Spleen (tissue), 11 donors: ENCODE data around the gene TMEM184A. TPM values are rescaled to one million over a fixed set of nuclear protein-coding genes. Genes with fewer than 3 reads are reported as not detected.

ENCODE experiments used
- DNase-seq: peaks from one replicate; pipeline ENCODE4 v3.0.0-alpha.2; 2020
- H3K27ac ChIP-seq, 8 donors: fragments of 200-600 bp; sonication (generic) in 7 of 8; 1 replicate in 4 of 8; 2 replicates in 4 of 8; pipeline versions ENCODE4 v1.5.0 to v1.8.0; 2016 to 2021; ENCODE audit warnings: inconsistent platforms in 4 of 8, mild to moderate bottlenecking in 4 of 8, moderate library complexity in 1 of 8
- H3K27me3 ChIP-seq, 7 donors: fragments of 200-600 bp; sonication (generic) in 6 of 7; replicated peaks in 1 of 7; 1 replicate in 4 of 7; 2 replicates in 3 of 7; pipeline versions ENCODE4 v1.5.0 to v1.8.0; 2016 to 2021; ENCODE audit warnings: inconsistent platforms in 3 of 7, mild to moderate bottlenecking in 1 of 7
- H3K36me3 ChIP-seq, 6 donors: fragments of 200-600 bp; sonication (generic) in 5 of 6; 1 replicate in 4 of 6; 2 replicates in 2 of 6; pipeline versions ENCODE4 v1.5.0 to v1.8.0; 2016 to 2021; ENCODE audit warnings: inconsistent platforms in 2 of 6
- H3K4me1 ChIP-seq, 6 donors: fragments of 200-600 bp; sonication (generic) in 5 of 6; 1 replicate in 3 of 6; 2 replicates in 3 of 6; pipeline versions ENCODE4 v1.5.0 to v1.8.0; 2016 to 2021; ENCODE audit warnings: inconsistent platforms in 3 of 6
- H3K4me3 ChIP-seq, 8 donors: fragments of 200-600 bp; sonication (generic) in 7 of 8; 1 replicate in 4 of 8; 2 replicates in 4 of 8; pipeline versions ENCODE4 v1.5.0 to v1.8.0; 2016 to 2021; ENCODE audit warnings: inconsistent platforms in 4 of 8, mild to moderate bottlenecking in 4 of 8, moderate library complexity in 2 of 8
- H3K9me3 ChIP-seq, 8 donors: fragments of 200-600 bp; sonication (generic) in 7 of 8; 1 replicate in 4 of 8; 2 replicates in 4 of 8; pipeline versions ENCODE4 v1.5.0 to v1.8.0; 2016 to 2021; ENCODE audit warnings: inconsistent platforms in 4 of 8
- CTCF ChIP-seq, 11 experiments: fragments of 200-600 bp in 7 of 11; fragments of 450-650 bp in 4 of 11; sonication (generic) in 4 of 11; IDR thresholded peaks in 8 of 11; conservative IDR thresholded peaks in 3 of 11; 1 replicate in 7 of 11; 2 replicates in 4 of 11; pipeline versions ENCODE4 v1.4.0 to v1.8.0; 2016 to 2021; ENCODE audit warnings: antibody characterized with exemption in 11 of 11, inconsistent platforms in 4 of 11, mild to moderate bottlenecking in 1 of 11
- POLR2A ChIP-seq, 3 donors: fragments of 450-650 bp; IDR thresholded peaks; one replicate each; pipeline ENCODE4 v1.5.1; 2017; ENCODE audit warnings: antibody characterized with exemption in 3 of 3, mild to moderate bottlenecking in 1 of 3
- POLR2AphosphoS5 ChIP-seq, 3 donors: sonication (generic); formaldehyde crosslinking; IDR thresholded peaks; one replicate each; pipeline ENCODE4 v1.5.1; 2017; ENCODE audit warnings: antibody characterized with exemption in 3 of 3
- WGBS, 5 donors: extraction: QIAGEN DNeasy Blood & Tissue Kit in 3 of 5; methylation state at CpG; one replicate each; pipeline versions ENCODE4 v1.1.5 to v1.1.7; 2013 to 2018; 5-methylcytosine and 5-hydroxymethylcytosine counted together
- intact Hi-C: fragments of 100-400 bp; cut with DNase I; formaldehyde crosslinking; loops from one replicate; pipeline ENCODE4 v1.15.0; 2023; ENCODE audit warnings: low total_unique reads
- polyA plus RNA-seq, 3 donors: library from polyadenylated mRNA; stranded (reverse); fragments of 200-250 nt; gene quantifications; one replicate each; pipeline ENCODE4 v1.2.1, GENCODE V29; 2013
- total RNA-seq, 7 donors: library from RNA; depleted of rRNA in 3 of 7; stranded (reverse); fragments of >200 nt in 3 of 7; fragmentation: NEBNext Ultra II Directional in 4 of 7; extraction: Animal tissue kit (Norgen Biotek cat#: 25700) in 4 of 7; gene quantifications; one replicate each; pipeline versions ENCODE4 v1.1.0 to v1.2.1, GENCODE V29; 2016 to 2021
- donor health status: healthy with polysubstance abuse.
- donor health status: DM: no; HTN: no; CAD: no; lungs with moderate emphysema.
- donor health status: DM: no; HTN: no; CAD: no.
- donor health status: Bipolar disorder and iron deficiency.
- donor health status: healthy.
- donor health status: DM: no; HTN: no; CAD: no.
- donor health status: DM: yes; HTN: yes; CAD: no.

The TMEM184A gene
- total and polyA plus RNA-seq, 10 donors, result 0.09 to 0.39 (median 0.21) TPM; not detected in 4

GRCh38 chr7:1495564-1496242 is 60.3 kb downstream of the TMEM184A start:
- no peak overlapping the region for H3K4me3 ChIP-seq
- intact Hi-C loops, result no loop called here
- no peaks in the 10 kb centered on the region for H3K27me3 ChIP-seq
- no peak for DNase-seq
- H3K4me1 ChIP-seq, result peaks cover 0 to 8% (median 0%) of the 10 kb centered on the region in 6 donors
- H3K36me3 ChIP-seq, result peaks cover 0 to 100% (median 95%) of the 10 kb centered on the region in 6 donors
- H3K9me3 ChIP-seq, result no peaks in the 10 kb centered on the region
- 93 to 95% (median 94%) methylated on average over 18 to 34 of the region's 34 CpGs for WGBS, 5 donors
- TF ChIP-seq POLR2AphosphoS5 (IDR thresholded peaks at IDR 0.05) (peak in 1 of 3 donors; percentile 36), CTCF (IDR thresholded peaks at IDR 0.05 in 8 of 11, conservative IDR thresholded peaks at IDR 0.05 in 3 of 11) (no peak), POLR2A (IDR thresholded peaks at IDR 0.05) (no peak)
- no peak overlapping the region for H3K27ac ChIP-seq

- intact Hi-C loops, result no loop called here
- H3K4me3 ChIP-seq, result no peak overlapping the region
- H3K27me3 ChIP-seq, result no peaks in the 10 kb centered on the region
- TF ChIP-seq POLR2A (IDR thresholded peaks at IDR 0.05) (no peak), CTCF (IDR thresholded peaks at IDR 0.05 in 8 of 11, conservative IDR thresholded peaks at IDR 0.05 in 3 of 11) (no peak), POLR2AphosphoS5 (IDR thresholded peaks at IDR 0.05) (peak in 1 of 3 donors; percentile 2)
- H3K27ac ChIP-seq, result no peak overlapping the region
- WGBS, 5 donors, result 96 to 99% (median 96%) methylated on average over 10 to 27 of the region's 27 CpGs
- peaks cover 0 to 100% (median 95%) of the 10 kb centered on the region in 6 donors for H3K36me3 ChIP-seq
- no peaks in the 10 kb centered on the region for H3K9me3 ChIP-seq
- DNase-seq, result no peak
- peaks cover 0 to 1% (median 0%) of the 10 kb centered on the region in 6 donors for H3K4me1 ChIP-seq
Observed at GRCh38 chr7:1494866-1495563, 61.0 kb downstream of the TMEM184A start.

- H3K36me3 ChIP-seq, result peaks cover 0 to 100% (median 95%) of the 10 kb centered on the region in 6 donors
- DNase-seq, result no peak
- H3K27ac ChIP-seq, result no peak overlapping the region
- H3K4me1 ChIP-seq, result no peaks in the 10 kb centered on the region
- H3K27me3 ChIP-seq, result no peaks in the 10 kb centered on the region
- H3K4me3 ChIP-seq, result no peak overlapping the region
- TF ChIP-seq POLR2AphosphoS5 (IDR thresholded peaks at IDR 0.05) (peak in 1 of 3 donors; percentile 14), CTCF (IDR thresholded peaks at IDR 0.05 in 8 of 11, conservative IDR thresholded peaks at IDR 0.05 in 3 of 11) (no peak)
- intact Hi-C loops, result no loop called here
- 82 to 94% (median 92%) methylated on average over 25 of the region's 25 CpGs for WGBS, 5 donors
- H3K9me3 ChIP-seq, result no peaks in the 10 kb centered on the region
Observed at GRCh38 chr7:1494447-1494846, 61.6 kb downstream of the TMEM184A start.

- intact Hi-C loops, result no loop called here
- TF ChIP-seq CTCF (IDR thresholded peaks at IDR 0.05 in 8 of 11, conservative IDR thresholded peaks at IDR 0.05 in 3 of 11), result no peak
- TF ChIP-seq POLR2AphosphoS5 (IDR thresholded peaks at IDR 0.05), result no peak
- no peak for TF ChIP-seq POLR2A (IDR thresholded peaks at IDR 0.05)
- no peak for DNase-seq
- H3K4me3 ChIP-seq, result no peak overlapping the region
- WGBS, 5 donors, result 91 to 98% (median 97%) methylated on average over 15 to 26 of the region's 26 CpGs
- H3K9me3 ChIP-seq, result no peaks in the 10 kb centered on the region
- no peaks in the 10 kb centered on the region for H3K27me3 ChIP-seq
- no peak overlapping the region for H3K27ac ChIP-seq
- no peaks in the 10 kb centered on the region for H3K4me1 ChIP-seq
- peaks cover 0 to 100% (median 95%) of the 10 kb centered on the region in 6 donors for H3K36me3 ChIP-seq
Observed at GRCh38 chr7:1493571-1493970, 62.4 kb downstream of the TMEM184A start.
